ENCODE measurements around the gene C1QL4. TPM values are rescaled to one million over a fixed set of nuclear protein-coding genes. Genes with fewer than 3 reads are reported as not detected.

The C1QL4 gene
- total RNA-seq, 1 experiment from 2014 or later = 3.6 TPM

DNA sequence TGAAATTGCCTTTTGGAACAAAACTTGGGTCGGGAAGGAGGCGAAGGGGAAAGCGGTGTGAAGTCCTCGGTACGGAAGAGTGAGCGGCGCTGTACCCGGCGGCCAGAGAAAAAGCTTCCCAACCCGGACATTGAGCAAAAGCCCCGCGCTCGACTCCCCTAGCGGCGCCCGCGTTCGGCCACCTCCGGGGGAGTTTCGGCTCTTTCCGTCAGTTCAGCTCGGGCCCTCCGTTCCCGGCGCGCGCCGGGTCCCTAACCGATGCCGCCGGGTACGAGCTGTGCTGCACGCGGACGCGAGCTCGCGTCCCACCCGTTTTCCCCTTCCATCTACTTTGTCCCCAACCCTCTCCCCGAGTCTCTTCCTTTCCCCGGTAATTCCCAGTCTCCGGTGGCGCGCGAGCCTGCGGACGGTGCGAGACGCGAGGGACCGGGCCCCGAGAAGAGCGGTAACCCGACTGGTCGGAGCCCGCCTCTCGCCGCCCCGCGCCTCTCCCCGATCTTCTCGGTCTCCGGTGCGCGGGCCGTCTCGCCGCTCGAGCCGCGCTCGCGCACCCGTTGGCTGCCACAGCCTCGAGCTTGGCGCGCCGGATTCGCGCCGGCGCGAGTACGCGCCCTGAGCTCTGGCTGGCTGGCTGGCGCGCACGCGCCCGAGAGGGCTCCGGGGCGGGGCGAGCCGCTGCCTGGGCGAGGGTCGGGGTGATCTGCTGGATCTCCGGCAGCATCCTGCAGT, 29.8 kb upstream of the C1QL4 start:
- no peaks in the 10 kb centered on the region for H3K4me1 Mint-ChIP-seq (ENCODE audit: low read depth, unreplicated experiment)
- ChIA-PET POLR2A (interaction anchor here (0.5 to 2.3 kb wide), 40 partner anchors 9 to 1345 kb away, joined by 3 to 31 read pairs (median 5); partner anchors contain the start of genes C1QL4, DNAJC22, PRPF40B and PRPH), CTCF (interaction anchor here (0.5 to 2.4 kb wide), 28 partner anchors 8 to 614 kb away, joined by 3 to 46 read pairs (median 4); partner anchors contain the start of genes DNAJC22, PRPF40B, TMBIM6 and TROAP)
- H3K27me3 Mint-ChIP-seq (ENCODE audit: insufficient read depth, unreplicated experiment) = no peaks in the 10 kb centered on the region
- H3K9me3 Mint-ChIP-seq (ENCODE audit: unreplicated experiment) = no peaks in the 10 kb centered on the region
- peak; percentile 93 to 100 for DNase-seq
- Histone ChIP-seq H3K4me1 (peaks cover 17% of the 10 kb centered on the region), H3K36me3 (ENCODE audit: control insufficient read depth, insufficient read depth, low read length) (no peaks in the 10 kb centered on the region), H3K9me3 (no peaks in the 10 kb centered on the region), H3K4me3 (ENCODE audit: low read depth, low read length) (peak overlapping the region; percentile 88), H3K27me3 (replicated peaks; ENCODE audit: control insufficient read depth, insufficient read depth, low read length) (no peaks in the 10 kb centered on the region)
- BruUV-seq (replicated peaks) = TSS peak; percentile 88
- peak overlapping the region; percentile 75 for H3K4me3 Mint-ChIP-seq (ENCODE audit: unreplicated experiment)
- H3K27ac Mint-ChIP-seq (ENCODE audit: unreplicated experiment) = peak overlapping the region; percentile 38
- intact Hi-C loops (cut with micrococcal nuclease; ENCODE audit: unreplicated experiment) = loop anchor here (1.0 to 2.0 kb wide), 2 partner anchors 54 to 213 kb away; no protein-coding TSS in a partner anchor
- TF ChIP-seq CTCF (IDR thresholded peaks at IDR 0.05; ENCODE audit: insufficient read depth in 1 of 2, low read depth in 1 of 2, low read length in 1 of 2, severe bottlenecking in 1 of 2, unreplicated experiment in 1 of 2) = peak in 1 of 2 experiments; percentile 30
- peaks cover 19% of the 10 kb centered on the region for H3K36me3 Mint-ChIP-seq (ENCODE audit: insufficient read depth, unreplicated experiment)

GRCh38 chr12:49366096-49366651, 29.2 kb upstream of the C1QL4 start:
- Mint-ChIP-seq H3K4me1 (ENCODE audit: low read depth, unreplicated experiment) (no peaks in the 10 kb centered on the region), H3K27ac (ENCODE audit: unreplicated experiment) (peak overlapping the region; percentile 38), H3K27me3 (ENCODE audit: insufficient read depth, unreplicated experiment) (no peaks in the 10 kb centered on the region), H3K4me3 (ENCODE audit: unreplicated experiment) (peak overlapping the region; percentile 75), H3K9me3 (ENCODE audit: unreplicated experiment) (no peaks in the 10 kb centered on the region), H3K36me3 (ENCODE audit: insufficient read depth, unreplicated experiment) (peaks cover 13% of the 10 kb centered on the region)
- Histone ChIP-seq H3K4me3 (ENCODE audit: low read depth, low read length) (peak overlapping the region; percentile 88), H3K9me3 (no peaks in the 10 kb centered on the region), H3K27me3 (replicated peaks; ENCODE audit: control insufficient read depth, insufficient read depth, low read length) (no peaks in the 10 kb centered on the region), H3K36me3 (ENCODE audit: control insufficient read depth, insufficient read depth, low read length) (no peaks in the 10 kb centered on the region), H3K4me1 (peaks cover 17% of the 10 kb centered on the region)
- no TSS peak for BruUV-seq (replicated peaks)
- no peak for DNase-seq
- ChIA-PET CTCF (interaction anchor here (0.6 to 2.4 kb wide), 16 partner anchors 8 to 375 kb away, joined by 3 to 46 read pairs (median 9); partner anchors contain the start of genes DNAJC22, TMBIM6 and TROAP), POLR2A (interaction anchor here (0.5 to 2.3 kb wide), 22 partner anchors 8 to 1344 kb away, joined by 3 to 31 read pairs (median 4); partner anchors contain the start of genes DNAJC22, PRPF40B, PRPH and TROAP)
- no peak for TF ChIP-seq CTCF (IDR thresholded peaks at IDR 0.05; ENCODE audit: insufficient read depth in 1 of 2, low read depth in 1 of 2, low read length in 1 of 2, severe bottlenecking in 1 of 2, unreplicated experiment in 1 of 2)
- intact Hi-C loops (cut with micrococcal nuclease; ENCODE audit: unreplicated experiment) = loop anchor here (1.0 to 2.0 kb wide), 2 partner anchors 55 to 214 kb away; no protein-coding TSS in a partner anchor

GRCh38 chr12:49365542-49365941, 28.6 kb upstream of the C1QL4 start:
- intact Hi-C loops (cut with micrococcal nuclease; ENCODE audit: unreplicated experiment) = no loop called here
- peak overlapping the region; percentile 38 for H3K27ac Mint-ChIP-seq (ENCODE audit: unreplicated experiment)

More at GRCh38 chr12:49365542-49365941, 28.6 kb upstream of the C1QL4 start:
- Histone ChIP-seq H3K36me3 (ENCODE audit: control insufficient read depth, insufficient read depth, low read length) (no peaks in the 10 kb centered on the region), H3K4me3 (ENCODE audit: low read depth, low read length) (peak overlapping the region; percentile 88), H3K9me3 (no peaks in the 10 kb centered on the region), H3K4me1 (peaks cover 17% of the 10 kb centered on the region), H3K27me3 (replicated peaks; ENCODE audit: control insufficient read depth, insufficient read depth, low read length) (no peaks in the 10 kb centered on the region)
- H3K27me3 Mint-ChIP-seq (ENCODE audit: insufficient read depth, unreplicated experiment) = no peaks in the 10 kb centered on the region
- peaks cover 12% of the 10 kb centered on the region for H3K36me3 Mint-ChIP-seq (ENCODE audit: insufficient read depth, unreplicated experiment)
- DNase-seq = no peak
- H3K4me3 Mint-ChIP-seq (ENCODE audit: unreplicated experiment) = peak overlapping the region; percentile 75
- H3K9me3 Mint-ChIP-seq (ENCODE audit: unreplicated experiment) = no peaks in the 10 kb centered on the region
- CTCF ChIA-PET = no interaction called here
- TF ChIP-seq CTCF (IDR thresholded peaks at IDR 0.05; ENCODE audit: insufficient read depth in 1 of 2, low read depth in 1 of 2, low read length in 1 of 2, severe bottlenecking in 1 of 2, unreplicated experiment in 1 of 2) = no peak
- H3K4me1 Mint-ChIP-seq (ENCODE audit: low read depth, unreplicated experiment) = no peaks in the 10 kb centered on the region
- POLR2A ChIA-PET = interaction anchor here (0.6 to 1.2 kb wide), 2 partner anchors 149 to 253 kb away, joined by 3 to 4 read pairs; no protein-coding TSS in a partner anchor
- no TSS peak for BruUV-seq (replicated peaks)
